WTC11 (cell line): Measurements from ENCODE around the gene LRRC61. TPM values are rescaled to one million over a fixed set of nuclear protein-coding genes. Genes with fewer than 3 reads are reported as not detected.

Experiments
- ARID4B ChIP-seq: sonication (generic); formaldehyde crosslinking; IDR thresholded peaks from 2 replicates; pipeline ENCODE4 v1.8.0; 2023; ENCODE audit warnings: missing genetic modification reagents, mild to moderate bottlenecking, borderline replicate concordance
- ATF1 ChIP-seq: sonication (generic); formaldehyde crosslinking; IDR thresholded peaks from 2 replicates; pipeline ENCODE4 v1.8.1; 2023; ENCODE audit warnings: mild to moderate bottlenecking, moderate library complexity, missing genetic modification reagents
- ATF2 ChIP-seq: sonication (generic); formaldehyde crosslinking; IDR thresholded peaks from 2 replicates; pipeline ENCODE4 v1.8.1; 2022; ENCODE audit warnings: low read depth, missing genetic modification reagents, borderline replicate concordance
- E2F1 ChIP-seq: sonication (generic); formaldehyde crosslinking; IDR thresholded peaks from 2 replicates; pipeline ENCODE4 v1.8.0; 2022; ENCODE audit warnings: mild to moderate bottlenecking, missing genetic modification reagents
- EMX1 ChIP-seq: fragments of 250-450 bp; sonication (Bioruptor Pico); IDR thresholded peaks from 2 replicates; pipeline ENCODE4 v1.8.0; 2021; ENCODE audit warnings: mild to moderate bottlenecking
- GRHL2 ChIP-seq: fragments of 250-450 bp; sonication (Bioruptor Pico); IDR thresholded peaks from 2 replicates; pipeline ENCODE4 v1.8.0; 2022; ENCODE audit warnings: mild to moderate bottlenecking, moderate library complexity; ENCODE audit not compliant: insufficient replicate concordance, severe bottlenecking
- GTF2I ChIP-seq: fragments of 250-450 bp; sonication (Bioruptor Pico); conservative IDR thresholded peaks from 2 replicates; pipeline ENCODE4 v1.4.0; 2021; ENCODE audit warnings: mild to moderate bottlenecking
- HMGXB4 ChIP-seq: sonication (generic); formaldehyde crosslinking; IDR thresholded peaks from 2 replicates; pipeline ENCODE4 v1.8.1; 2023; ENCODE audit warnings: mild to moderate bottlenecking, moderate library complexity, missing genetic modification reagents
- NFE2L1 ChIP-seq: sonication (generic); formaldehyde crosslinking; IDR thresholded peaks from 2 replicates; pipeline ENCODE4 v1.8.1; 2023; ENCODE audit warnings: missing genetic modification reagents
- NFYB ChIP-seq: sonication (generic); formaldehyde crosslinking; conservative IDR thresholded peaks from 2 replicates; pipeline ENCODE4 v1.8.0; 2022; ENCODE audit warnings: low read depth, missing genetic modification reagents
- PRRX2 ChIP-seq: fragments of 250-450 bp; sonication (Bioruptor Pico); IDR thresholded peaks from 2 replicates; pipeline ENCODE4 v1.8.0; 2021; ENCODE audit warnings: mild to moderate bottlenecking
- RELA ChIP-seq: sonication (generic); formaldehyde crosslinking; IDR thresholded peaks from 2 replicates; pipeline ENCODE4 v1.8.1; 2022; ENCODE audit warnings: missing genetic modification reagents, mild to moderate bottlenecking, borderline replicate concordance
- SMAD3 ChIP-seq: sonication (generic); formaldehyde crosslinking; IDR thresholded peaks from 2 replicates; pipeline ENCODE4 v1.8.0; 2022; ENCODE audit warnings: missing genetic modification reagents, mild to moderate bottlenecking, borderline replicate concordance
- SP1 ChIP-seq: sonication (generic); formaldehyde crosslinking; conservative IDR thresholded peaks from 2 replicates; pipeline ENCODE4 v1.8.1; 2022; ENCODE audit warnings: missing genetic modification reagents
- TCF7 ChIP-seq: sonication (generic); formaldehyde crosslinking; IDR thresholded peaks from 2 replicates; pipeline ENCODE4 v1.8.0; 2022; ENCODE audit warnings: mild to moderate bottlenecking, low read depth, missing genetic modification reagents, moderate library complexity
- TEAD4 ChIP-seq: sonication (generic); formaldehyde crosslinking; IDR thresholded peaks from 2 replicates; pipeline ENCODE4 v1.8.0; 2022; ENCODE audit warnings: mild to moderate bottlenecking, missing genetic modification reagents
- USF2 ChIP-seq: sonication (generic); formaldehyde crosslinking; IDR thresholded peaks from 2 replicates; pipeline ENCODE4 v1.8.1; 2023; ENCODE audit warnings: mild to moderate bottlenecking, missing genetic modification reagents, moderate library complexity
- ZBTB43 ChIP-seq: sonication (generic); formaldehyde crosslinking; IDR thresholded peaks from 2 replicates; pipeline ENCODE4 v1.8.1; 2023; ENCODE audit warnings: mild to moderate bottlenecking, missing genetic modification reagents
- ZNF281 ChIP-seq: sonication (generic); formaldehyde crosslinking; IDR thresholded peaks from 2 replicates; pipeline ENCODE4 v1.8.0; 2023; ENCODE audit warnings: mild to moderate bottlenecking, missing genetic modification reagents
- ZNF416 ChIP-seq: fragments of 250-450 bp; sonication (Bioruptor Pico); IDR thresholded peaks from 2 replicates; pipeline ENCODE4 v1.9.0; 2021; ENCODE audit warnings: mild to moderate bottlenecking, inconsistent platforms
- total RNA-seq: library from RNA; stranded (reverse); gene quantifications from 3 replicates; pipeline ENCODE4 v1.2.3, GENCODE V29; 2021

Gene LRRC61
- total RNA-seq, 1 experiment from 2014 or later = 27.7 TPM

GRCh38 chr7:150368884-150369747, 46.0 kb downstream of the LRRC61 start (continued):
- TF ChIP-seq ARID4B (0 out of 2 replicates have a peak, but pooled peaks have one; percentile 20), TEAD4 (CRISPR knock-in tag) (peak; percentile 73; the same call in 1 of the 2 replicates), HMGXB4 (CRISPR knock-in tag) (peak; percentile 55), PRRX2 (no peak), ZNF281 (CRISPR knock-in tag) (peak; percentile 93), ZNF416 (CRISPR knock-in tag) (no peak), SMAD3 (CRISPR knock-in tag) (0 out of 2 replicates have a peak, but pooled peaks have one; percentile 29), RELA (CRISPR knock-in tag) (0 out of 2 replicates have a peak, but pooled peaks have one; percentile 54), SP1 (CRISPR knock-in tag) (peak; percentile 39), USF2 (no peak), EMX1 (CRISPR knock-in tag) (0 out of 2 replicates have a peak, but pooled peaks have one; percentile 6), E2F1 (CRISPR knock-in tag) (no peak), GTF2I (CRISPR knock-in tag) (no peak), NFE2L1 (CRISPR knock-in tag) (peak; percentile 54; the same call in 1 of the 2 replicates), TCF7 (CRISPR knock-in tag) (0 out of 2 replicates have a peak, but pooled peaks have one; percentile 32), GRHL2 (no peak), ZBTB43 (peak; percentile 77; the same call in 1 of the 2 replicates), ATF1 (CRISPR knock-in tag) (0 out of 2 replicates have a peak, but pooled peaks have one; percentile 30), ATF2 (peak; percentile 13; the same call in 1 of the 2 replicates), NFYB (CRISPR knock-in tag) (0 out of 2 replicates have a peak, but pooled peaks have one; percentile 9)
